ENCODE measurements around the gene ACVR2B. TPM values are rescaled to one million over a fixed set of nuclear protein-coding genes. Genes with fewer than 3 reads are reported as not detected.

Gene ACVR2B
- total RNA-seq, 1 experiment from 2014 or later = 18.3 TPM

DNA sequence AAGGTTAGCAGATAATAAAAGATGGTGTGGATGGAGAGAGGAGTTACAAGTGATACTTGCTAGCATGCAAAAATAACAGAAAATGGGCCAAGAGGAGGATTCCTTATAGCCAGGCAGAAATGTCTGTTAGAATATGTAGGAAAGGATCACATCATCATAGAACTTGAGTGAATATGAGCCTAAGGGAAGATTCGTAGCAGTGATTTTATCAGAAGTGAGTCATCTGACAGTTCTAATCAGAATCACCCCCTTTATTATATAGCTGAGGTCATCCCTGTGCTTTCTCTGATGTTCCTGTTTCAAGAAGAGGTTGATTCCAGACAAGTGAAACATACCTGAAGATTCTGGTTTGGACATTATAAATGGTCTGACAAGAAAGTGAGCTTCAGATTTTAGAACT, 65.3 kb downstream of the ACVR2B start:
- ChIA-PET RAD21 (ENCODE audit: low non-redundant PET in 1 of 2, low total read pairs in 2 of 2, uncharacterized antibody in 2 of 2, unreplicated experiment in 2 of 2) (no interaction called here), POLR2A (no interaction called here), CTCF (interaction anchor here (1.0 to 4.0 kb wide), 4 partner anchors 136 to 481 kb away, joined by 3 to 40 read pairs (median 16); no protein-coding TSS in a partner anchor)
- Histone ChIP-seq H3K9ac (ENCODE audit: low read length) (no peak overlapping the region), H3K9me2 (ENCODE audit: insufficient read depth) (no peaks in the 10 kb centered on the region), H3K79me2 (ENCODE audit: insufficient read depth, low read length) (no peaks in the 10 kb centered on the region), H3K27me3 (ENCODE audit: insufficient read depth, low read length) (no peaks in the 10 kb centered on the region), H3K4me1 (ENCODE audit: control insufficient read depth in 1 of 2, insufficient read depth in 2 of 2, low read length in 2 of 2) (no peaks in the 10 kb centered on the region), H3K27ac (ENCODE audit: low read depth, low read length) (no peak overlapping the region), H3K36me3 (ENCODE audit: control insufficient read depth in 1 of 2, insufficient read depth in 2 of 2, low read length in 2 of 2) (peaks cover under 1 to 2% of the 10 kb centered on the region in 2 experiments; a peak in 1 of 4 replicates), H3K4me2 (ENCODE audit: low read length) (no peak overlapping the region), H4K20me1 (ENCODE audit: insufficient read depth) (peaks cover 3% of the 10 kb centered on the region; the same call in 1 of the 2 replicates), H2AFZ (ENCODE audit: low read depth, low read length, poor library complexity, severe bottlenecking) (no peak overlapping the region), H3K4me3 (replicated peaks in 1 of 2; ENCODE audit: low read depth in 1 of 2, low read length in 2 of 2) (no peak overlapping the region), H3K9me3 (ENCODE audit: control insufficient read depth in 1 of 2, insufficient read depth in 1 of 2, low read depth in 1 of 2, low read length in 2 of 2) (no peaks in the 10 kb centered on the region)
- ATAC-seq = no peak
- intact Hi-C loops (cut with micrococcal nuclease) = no loop called here
- TF ChIP-seq, protein P1, sequence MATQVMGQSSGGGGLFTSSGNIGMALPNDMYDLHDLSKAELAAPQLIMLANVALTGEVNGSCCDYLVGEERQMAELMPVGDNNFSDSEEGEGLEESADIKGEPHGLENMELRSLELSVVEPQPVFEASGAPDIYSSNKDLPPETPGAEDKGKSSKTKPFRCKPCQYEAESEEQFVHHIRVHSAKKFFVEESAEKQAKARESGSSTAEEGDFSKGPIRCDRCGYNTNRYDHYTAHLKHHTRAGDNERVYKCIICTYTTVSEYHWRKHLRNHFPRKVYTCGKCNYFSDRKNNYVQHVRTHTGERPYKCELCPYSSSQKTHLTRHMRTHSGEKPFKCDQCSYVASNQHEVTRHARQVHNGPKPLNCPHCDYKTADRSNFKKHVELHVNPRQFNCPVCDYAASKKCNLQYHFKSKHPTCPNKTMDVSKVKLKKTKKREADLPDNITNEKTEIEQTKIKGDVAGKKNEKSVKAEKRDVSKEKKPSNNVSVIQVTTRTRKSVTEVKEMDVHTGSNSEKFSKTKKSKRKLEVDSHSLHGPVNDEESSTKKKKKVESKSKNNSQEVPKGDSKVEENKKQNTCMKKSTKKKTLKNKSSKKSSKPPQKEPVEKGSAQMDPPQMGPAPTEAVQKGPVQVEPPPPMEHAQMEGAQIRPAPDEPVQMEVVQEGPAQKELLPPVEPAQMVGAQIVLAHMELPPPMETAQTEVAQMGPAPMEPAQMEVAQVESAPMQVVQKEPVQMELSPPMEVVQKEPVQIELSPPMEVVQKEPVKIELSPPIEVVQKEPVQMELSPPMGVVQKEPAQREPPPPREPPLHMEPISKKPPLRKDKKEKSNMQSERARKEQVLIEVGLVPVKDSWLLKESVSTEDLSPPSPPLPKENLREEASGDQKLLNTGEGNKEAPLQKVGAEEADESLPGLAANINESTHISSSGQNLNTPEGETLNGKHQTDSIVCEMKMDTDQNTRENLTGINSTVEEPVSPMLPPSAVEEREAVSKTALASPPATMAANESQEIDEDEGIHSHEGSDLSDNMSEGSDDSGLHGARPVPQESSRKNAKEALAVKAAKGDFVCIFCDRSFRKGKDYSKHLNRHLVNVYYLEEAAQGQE (IDR thresholded peaks at IDR 0.05; ENCODE audit: low read depth) = no peak
- no peak for DNase-seq (ENCODE audit: low read depth, low spot score)
- no TSS peak for BruUV-seq (replicated peaks)

DNA sequence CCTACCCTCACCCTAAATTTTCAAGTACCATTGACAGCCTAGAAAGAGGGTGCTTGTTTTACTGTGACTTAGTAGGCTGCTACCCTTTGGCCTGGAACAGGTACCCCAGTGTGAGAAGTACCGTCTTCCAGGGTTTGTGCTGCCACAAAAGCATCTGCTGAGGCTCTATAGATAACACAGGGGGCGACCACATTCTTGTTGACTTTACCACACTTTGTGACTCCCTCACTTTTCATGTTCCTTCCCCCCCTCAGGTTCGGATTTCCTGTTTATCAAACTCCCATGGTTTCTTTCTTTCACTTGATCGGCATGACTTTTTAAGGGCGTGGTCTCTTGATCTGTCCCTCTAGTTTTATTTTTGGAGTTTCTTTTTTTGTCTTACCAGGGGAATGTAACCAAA, 66.0 kb downstream of the ACVR2B start:
- peaks cover 6 to 7% of the 10 kb centered on the region in 2 experiments; a peak in 2 of 4 replicates for H3K36me3 ChIP-seq (ENCODE audit: control insufficient read depth in 1 of 2, insufficient read depth in 2 of 2, low read length in 2 of 2)
- H3K27me3 ChIP-seq (ENCODE audit: insufficient read depth, low read length) = no peaks in the 10 kb centered on the region
- no peak overlapping the region for H2AFZ ChIP-seq (ENCODE audit: low read depth, low read length, poor library complexity, severe bottlenecking)
- ChIA-PET RAD21 (ENCODE audit: low non-redundant PET in 1 of 2, low total read pairs in 2 of 2, uncharacterized antibody in 2 of 2, unreplicated experiment in 2 of 2) (no interaction called here), CTCF (interaction anchor here (1.8 to 4.0 kb wide), 5 partner anchors 112 to 480 kb away, joined by 4 to 53 read pairs (median 30); no protein-coding TSS in a partner anchor), POLR2A (no interaction called here)
- H4K20me1 ChIP-seq (ENCODE audit: insufficient read depth) = peaks cover 3% of the 10 kb centered on the region; the same call in 1 of the 2 replicates
- H3K27ac ChIP-seq (ENCODE audit: low read depth, low read length) = no peak overlapping the region
- no peaks in the 10 kb centered on the region for H3K4me1 ChIP-seq (ENCODE audit: control insufficient read depth in 1 of 2, insufficient read depth in 2 of 2, low read length in 2 of 2)
- DNase-seq (ENCODE audit: low read depth, low spot score) = no peak
- H3K4me2 ChIP-seq (ENCODE audit: low read length) = no peak overlapping the region
- no peaks in the 10 kb centered on the region for H3K79me2 ChIP-seq (ENCODE audit: insufficient read depth, low read length)
- H3K9ac ChIP-seq (ENCODE audit: low read length) = no peak overlapping the region
- no peaks in the 10 kb centered on the region for H3K9me2 ChIP-seq (ENCODE audit: insufficient read depth)
- BruUV-seq (replicated peaks) = no TSS peak
- intact Hi-C loops (cut with micrococcal nuclease) = loop anchor here (2.0 to 10.0 kb wide), 2 partner anchors 143 to 485 kb away; no protein-coding TSS in a partner anchor
- no peak overlapping the region for H3K4me3 ChIP-seq (replicated peaks in 1 of 2; ENCODE audit: low read depth in 1 of 2, low read length in 2 of 2)
- no peak for ATAC-seq
- H3K9me3 ChIP-seq (ENCODE audit: control insufficient read depth in 1 of 2, insufficient read depth in 1 of 2, low read depth in 1 of 2, low read length in 2 of 2) = no peaks in the 10 kb centered on the region
- no peak for TF ChIP-seq POLR2A (IDR thresholded peaks at IDR 0.05; ENCODE audit: borderline replicate concordance, extremely low read depth, insufficient read depth, insufficient read length)
- TF ChIP-seq EZH2phosphoT487 (IDR thresholded peaks at IDR 0.05; ENCODE audit: borderline replicate concordance) = no peak
- TF ChIP-seq SIN3A (IDR thresholded peaks at IDR 0.05; ENCODE audit: low read depth) = no peak
- no peak for TF ChIP-seq CBX3 (IDR thresholded peaks at IDR 0.05; ENCODE audit: low read depth)
- TF ChIP-seq, protein P2, sequence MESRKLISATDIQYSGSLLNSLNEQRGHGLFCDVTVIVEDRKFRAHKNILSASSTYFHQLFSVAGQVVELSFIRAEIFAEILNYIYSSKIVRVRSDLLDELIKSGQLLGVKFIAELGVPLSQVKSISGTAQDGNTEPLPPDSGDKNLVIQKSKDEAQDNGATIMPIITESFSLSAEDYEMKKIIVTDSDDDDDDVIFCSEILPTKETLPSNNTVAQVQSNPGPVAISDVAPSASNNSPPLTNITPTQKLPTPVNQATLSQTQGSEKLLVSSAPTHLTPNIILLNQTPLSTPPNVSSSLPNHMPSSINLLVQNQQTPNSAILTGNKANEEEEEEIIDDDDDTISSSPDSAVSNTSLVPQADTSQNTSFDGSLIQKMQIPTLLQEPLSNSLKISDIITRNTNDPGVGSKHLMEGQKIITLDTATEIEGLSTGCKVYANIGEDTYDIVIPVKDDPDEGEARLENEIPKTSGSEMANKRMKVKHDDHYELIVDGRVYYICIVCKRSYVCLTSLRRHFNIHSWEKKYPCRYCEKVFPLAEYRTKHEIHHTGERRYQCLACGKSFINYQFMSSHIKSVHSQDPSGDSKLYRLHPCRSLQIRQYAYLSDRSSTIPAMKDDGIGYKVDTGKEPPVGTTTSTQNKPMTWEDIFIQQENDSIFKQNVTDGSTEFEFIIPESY (IDR thresholded peaks at IDR 0.05; ENCODE audit: extremely low read depth, insufficient replicate concordance, low read length) = no peak
- TF ChIP-seq FOSL1 (IDR thresholded peaks at IDR 0.05; ENCODE audit: low read depth) = no peak
- TF ChIP-seq, protein P3, sequence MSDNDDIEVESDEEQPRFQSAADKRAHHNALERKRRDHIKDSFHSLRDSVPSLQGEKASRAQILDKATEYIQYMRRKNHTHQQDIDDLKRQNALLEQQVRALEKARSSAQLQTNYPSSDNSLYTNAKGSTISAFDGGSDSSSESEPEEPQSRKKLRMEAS (IDR thresholded peaks at IDR 0.05) = no peak
- no peak for TF ChIP-seq ZNF274 (IDR thresholded peaks at IDR 0.05; ENCODE audit: low read depth, low read length)
- TF ChIP-seq ZFX (IDR thresholded peaks at IDR 0.05) = no peak
- TF ChIP-seq POLR2AphosphoS5 (IDR thresholded peaks at IDR 0.05; ENCODE audit: low read depth, low read length) = no peak
- no peak for TF ChIP-seq EZH2 (IDR thresholded peaks at IDR 0.05)
- no peak for TF ChIP-seq SRF (IDR thresholded peaks at IDR 0.05; ENCODE audit: low read depth)
- TF ChIP-seq, protein P4, sequence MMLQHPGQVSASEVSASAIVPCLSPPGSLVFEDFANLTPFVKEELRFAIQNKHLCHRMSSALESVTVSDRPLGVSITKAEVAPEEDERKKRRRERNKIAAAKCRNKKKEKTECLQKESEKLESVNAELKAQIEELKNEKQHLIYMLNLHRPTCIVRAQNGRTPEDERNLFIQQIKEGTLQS (IDR thresholded peaks at IDR 0.05) = no peak
- no peak for TF ChIP-seq ELF1 (IDR thresholded peaks at IDR 0.05; ENCODE audit: borderline replicate concordance, low read depth)
- TF ChIP-seq YY1 (IDR thresholded peaks at IDR 0.05; ENCODE audit: extremely low read depth, insufficient replicate concordance, low read depth, low read length) = no peak
